DMS53 treated with DMSO at 0.1 percent for 48 hours (cell line): Measurements from ENCODE around the gene CORO1C.
"Not testable (repeated sequence)": the region's sequence is repeated elsewhere in the genome, so short reads cannot be mapped to it uniquely, and the experiment has no call there.

Experiments
- DNase-seq: peaks from one replicate; lab custom pipeline; 2025; ENCODE audit not compliant: unreplicated experiment; lab: John Stamatoyannopoulos, UW

The CORO1C gene

DNA sequence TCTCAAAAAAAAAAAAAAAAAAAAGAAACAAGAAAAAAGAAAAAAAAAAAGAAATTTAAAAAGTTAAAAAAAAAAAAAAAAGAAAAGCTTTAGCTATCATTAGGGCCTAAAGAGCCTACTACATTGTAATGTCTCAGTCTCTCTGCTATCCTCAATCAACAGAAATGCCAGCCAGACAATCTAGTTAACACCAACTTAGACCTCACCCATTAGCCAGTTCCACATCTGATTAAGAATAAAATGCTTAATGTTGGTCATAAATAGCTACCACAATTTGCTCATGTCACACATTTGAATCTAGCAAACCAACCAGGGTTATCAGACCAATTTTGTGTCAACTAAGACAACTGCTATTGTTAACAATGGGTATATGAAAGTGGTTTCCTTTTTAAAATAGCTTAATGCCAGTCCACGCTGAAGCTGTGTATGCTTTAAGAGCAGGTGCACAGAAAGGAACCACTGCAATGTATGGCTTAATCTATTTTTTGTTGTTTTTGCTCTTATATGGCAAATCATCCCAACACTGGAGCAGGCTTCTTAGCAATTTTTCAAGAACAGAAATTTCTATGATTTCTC, 52.1 kb downstream of the CORO1C start:
- DNase-seq = no peak

GRCh38 chr12:108678104-108678730, 53.1 kb downstream of the CORO1C start:
- DNase-seq = no peak

- no peak for DNase-seq
Measured at GRCh38 chr12:108677381-108677780, 53.9 kb downstream of the CORO1C start.

GRCh38 chr12:108676707-108677106, 54.6 kb downstream of the CORO1C start:
- no peak for DNase-seq

GRCh38 chr12:108675792-108676191, 55.5 kb downstream of the CORO1C start:
- no peak for DNase-seq

DNA sequence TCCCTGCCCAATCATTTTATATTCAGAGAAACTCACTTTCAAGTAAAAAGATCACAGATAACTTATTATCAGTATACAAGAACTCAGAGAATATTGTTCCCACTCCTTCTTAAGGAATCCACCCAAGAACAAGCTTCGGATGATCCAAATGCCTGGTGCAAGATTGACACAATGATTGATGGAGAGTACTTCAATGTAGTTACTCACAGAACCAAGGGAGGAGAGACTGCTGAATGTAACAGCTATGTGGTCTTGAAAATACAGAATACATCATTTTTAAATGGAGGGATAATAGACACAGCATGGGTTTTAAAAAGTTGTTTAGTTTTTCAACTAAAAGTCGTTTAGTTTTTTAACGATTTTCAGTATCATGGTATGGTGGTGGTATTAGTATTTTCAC, 59.3 kb downstream of the CORO1C start:
- DNase-seq = no peak

- DNase-seq = no peak
Measured at GRCh38 chr12:108671110-108671509, 60.2 kb downstream of the CORO1C start.

- no peak for DNase-seq
Measured at GRCh38 chr12:108670066-108670631, 61.2 kb downstream of the CORO1C start.

- no peak for DNase-seq
Measured at GRCh38 chr12:108668542-108668941, 62.8 kb downstream of the CORO1C start.

DNA sequence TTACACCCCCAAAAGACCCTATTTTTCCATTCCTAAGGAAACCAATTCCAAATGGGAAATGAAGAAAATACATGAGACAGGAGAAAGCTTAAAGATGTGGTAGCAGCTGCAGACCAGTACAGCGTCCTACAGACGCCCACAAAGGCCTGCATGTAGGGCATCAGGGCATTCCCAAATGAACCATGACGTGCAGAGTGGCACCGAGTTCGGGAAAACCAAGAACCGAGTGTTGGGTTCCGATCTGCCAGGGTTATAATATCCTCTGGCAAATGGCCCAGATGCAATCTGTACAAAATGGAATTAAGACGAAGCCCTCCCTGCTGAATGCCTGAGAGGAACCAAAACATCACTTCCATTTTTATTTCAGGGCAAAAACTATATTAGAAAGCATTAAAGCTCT, 63.3 kb downstream of the CORO1C start:
- no peak for DNase-seq

DNA sequence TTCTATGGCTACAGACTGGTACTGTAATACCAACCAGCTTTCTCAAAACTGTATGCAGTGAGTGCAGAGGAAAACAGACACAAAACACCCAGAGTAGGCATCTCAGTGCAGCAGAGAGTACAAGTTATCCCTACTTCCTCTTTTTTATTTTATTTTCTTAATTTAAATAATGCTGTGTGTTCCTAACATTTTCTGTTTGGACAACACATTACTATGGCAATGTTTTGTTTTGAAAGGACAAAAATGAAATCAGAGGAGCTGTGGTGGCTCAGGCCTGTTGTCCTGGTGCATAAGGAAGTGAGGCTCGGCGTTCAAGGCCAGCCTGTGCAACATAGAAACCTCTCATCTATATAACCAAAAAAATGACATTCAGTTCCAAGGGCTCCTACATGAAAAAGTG, 64.0 kb downstream of the CORO1C start:
- DNase-seq = no peak

DNA sequence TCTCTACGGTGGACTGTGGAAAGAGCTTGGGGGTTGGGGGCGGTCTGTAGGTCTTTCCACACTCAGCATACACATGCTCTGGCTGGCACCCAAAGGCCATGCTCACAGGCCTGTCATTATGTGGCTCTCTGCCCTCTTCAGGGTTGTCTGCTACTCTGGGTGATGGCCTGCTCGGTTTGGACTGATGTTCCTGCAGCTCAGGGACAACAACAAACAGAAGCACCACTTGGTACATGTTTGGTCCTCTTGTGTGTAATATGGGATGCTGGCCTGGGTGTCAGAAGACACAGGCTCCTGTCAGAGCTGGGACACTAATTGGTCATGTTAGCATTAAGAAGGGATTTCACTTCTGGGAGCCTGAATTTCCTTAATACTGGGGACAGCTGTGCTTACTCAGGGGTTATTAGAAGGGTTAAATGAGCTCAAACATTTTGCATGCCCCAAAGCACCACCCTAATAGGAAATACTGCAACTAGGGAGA, 64.9 kb downstream of the CORO1C start:
- DNase-seq = no peak

DNA sequence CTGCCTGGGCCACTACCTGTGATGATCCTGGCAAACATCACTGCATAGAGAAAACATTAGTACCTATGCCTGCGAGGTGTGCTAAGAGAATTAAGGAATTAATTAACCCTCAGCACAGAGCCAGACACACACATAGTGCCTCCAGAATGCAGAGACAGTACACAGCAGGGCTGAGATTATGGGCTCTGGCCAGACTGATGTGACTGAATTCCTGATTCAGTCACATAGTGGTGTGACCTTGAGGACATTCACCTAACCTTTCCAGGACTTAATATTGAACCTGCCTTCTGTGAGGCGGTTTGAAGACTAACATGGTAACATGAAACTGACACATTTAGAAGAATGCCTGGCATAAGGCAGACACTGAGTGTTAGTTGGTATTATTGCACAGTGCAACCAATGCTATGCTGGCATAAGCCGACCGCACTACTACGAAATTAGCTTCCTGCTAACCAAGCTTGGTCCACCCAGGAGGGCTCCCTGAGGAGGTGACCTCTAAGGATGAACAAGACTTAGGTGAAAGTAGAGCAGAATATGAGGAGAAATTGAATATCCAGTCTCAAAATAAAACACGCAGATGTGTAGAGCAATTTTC, 65.6 kb downstream of the CORO1C start:
- no peak for DNase-seq

GRCh38 chr12:108664338-108665258, 66.7 kb downstream of the CORO1C start:
- DNase-seq = peak; percentile 84

- DNase-seq = no peak
Measured at GRCh38 chr12:108663324-108664015, 67.8 kb downstream of the CORO1C start.

DNA sequence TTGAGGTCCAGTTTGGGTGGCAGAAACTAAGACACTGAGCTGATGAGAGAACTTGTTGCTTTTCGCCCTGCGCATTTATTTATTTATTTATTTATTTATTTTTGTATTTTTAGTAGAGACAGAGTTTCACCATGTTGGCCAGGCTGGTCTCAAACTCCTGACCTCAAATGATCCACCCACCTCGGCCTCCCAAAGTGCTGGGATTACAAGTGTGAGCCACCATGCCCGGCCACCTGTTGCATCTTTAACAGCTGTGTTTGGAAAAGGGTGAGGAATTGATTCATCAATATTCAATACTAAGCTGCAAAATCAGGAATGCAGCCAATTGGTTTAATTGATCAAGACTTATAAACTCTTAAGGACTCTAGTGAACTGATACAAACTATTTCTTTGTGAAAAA, 73.2 kb downstream of the CORO1C start:
- DNase-seq = not testable (repeated sequence)

DNA sequence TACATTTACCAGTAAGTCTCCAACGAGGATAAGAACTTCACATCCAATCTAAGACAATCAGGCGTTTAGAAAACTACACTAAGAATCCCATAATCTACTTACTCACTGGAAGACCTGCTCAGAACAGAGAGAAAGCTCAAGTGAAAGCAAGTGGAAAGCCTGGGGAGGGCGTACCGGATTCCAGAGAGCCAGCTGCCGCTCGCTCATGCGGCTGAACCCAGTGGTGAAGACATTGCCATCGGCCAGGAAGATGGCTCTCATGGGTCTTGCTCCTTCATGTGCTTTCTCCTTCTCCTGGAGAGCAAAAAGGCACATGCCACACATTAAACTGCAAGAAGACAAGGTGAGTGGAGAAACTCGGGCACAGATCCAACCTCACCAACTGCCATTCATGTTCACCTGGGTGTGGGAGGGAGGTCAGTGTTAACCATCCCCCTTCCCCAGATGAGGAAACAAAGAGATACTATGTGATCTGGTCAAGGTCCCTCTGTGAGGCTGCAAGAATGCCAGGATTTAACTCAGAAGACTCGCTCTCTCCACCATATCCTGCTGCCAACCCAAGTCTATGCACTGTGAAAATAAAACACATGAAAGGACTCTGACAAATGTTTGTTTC, 74.1 kb downstream of the CORO1C start:
- no peak for DNase-seq

DNA sequence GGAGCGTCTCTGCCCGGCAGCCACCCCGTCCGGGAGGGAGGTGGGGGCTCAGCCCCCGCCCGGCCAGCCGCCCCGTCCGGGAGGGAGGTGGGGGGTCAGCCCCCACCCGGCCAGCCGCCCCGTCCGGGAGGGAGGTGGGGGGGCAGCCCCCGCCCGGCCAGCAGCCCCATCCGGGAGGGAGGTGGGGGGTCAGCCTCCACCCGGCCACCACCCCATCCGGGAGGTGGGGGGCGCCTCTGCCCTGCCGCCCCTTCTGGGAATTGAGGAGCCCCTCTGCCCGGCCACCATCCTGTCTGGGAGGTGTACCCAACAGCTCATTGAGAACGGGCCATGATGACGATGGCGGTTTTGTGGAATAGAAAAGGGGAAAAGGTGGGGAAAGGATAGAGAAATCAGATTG, 75.1 kb downstream of the CORO1C start:
- DNase-seq = not testable (repeated sequence)

DNA sequence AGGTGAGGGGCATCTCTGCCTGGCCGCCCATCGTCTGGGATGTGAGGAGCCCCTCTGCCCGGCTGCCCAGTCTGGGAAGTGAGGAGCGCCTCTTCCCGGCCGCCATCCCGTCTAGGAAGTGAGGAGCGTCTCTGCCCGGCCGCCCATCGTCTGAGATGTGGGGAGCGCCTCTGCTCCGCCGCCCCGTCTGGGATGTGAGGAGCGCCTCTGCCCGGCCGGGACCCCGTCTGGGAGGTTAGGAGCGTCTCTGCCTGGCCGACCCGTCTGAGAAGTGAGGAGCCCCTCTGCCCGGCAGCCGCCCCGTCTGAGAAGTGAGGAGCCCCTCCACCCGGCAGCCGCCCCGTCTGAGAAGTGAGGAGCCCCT, 75.5 kb downstream of the CORO1C start:
- not testable (repeated sequence) for DNase-seq

DNA sequence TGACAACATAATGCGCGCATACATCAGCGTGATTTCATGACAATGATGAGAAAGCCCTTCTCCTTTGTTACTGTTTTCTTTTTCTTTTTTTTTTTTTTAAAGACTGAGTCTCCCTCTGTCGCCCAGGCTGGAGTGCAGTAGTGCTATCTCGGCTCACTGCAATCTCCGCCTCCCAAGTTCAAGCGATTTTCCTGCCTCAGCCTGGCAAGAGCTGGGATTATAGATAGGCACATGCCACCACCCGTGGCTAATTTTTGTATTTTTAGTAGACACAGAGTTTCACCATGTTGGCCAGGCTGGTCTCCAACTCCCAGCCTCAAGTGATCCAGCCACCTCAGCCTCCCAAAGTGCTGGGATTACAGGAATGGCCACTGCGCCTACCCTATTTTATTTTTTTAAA, 76.7 kb downstream of the CORO1C start:
- not testable (repeated sequence) for DNase-seq
